GM10847 (cell line): ENCODE measurements around the gene S100A2.

Experiments
- POLR2A ChIP-seq: IDR thresholded peaks from 2 replicates; pipeline ENCODE4 v1.6.1; 2011; ENCODE audit not compliant: insufficient read length; ENCODE audit errors: extremely low read depth

Gene S100A2

DNA sequence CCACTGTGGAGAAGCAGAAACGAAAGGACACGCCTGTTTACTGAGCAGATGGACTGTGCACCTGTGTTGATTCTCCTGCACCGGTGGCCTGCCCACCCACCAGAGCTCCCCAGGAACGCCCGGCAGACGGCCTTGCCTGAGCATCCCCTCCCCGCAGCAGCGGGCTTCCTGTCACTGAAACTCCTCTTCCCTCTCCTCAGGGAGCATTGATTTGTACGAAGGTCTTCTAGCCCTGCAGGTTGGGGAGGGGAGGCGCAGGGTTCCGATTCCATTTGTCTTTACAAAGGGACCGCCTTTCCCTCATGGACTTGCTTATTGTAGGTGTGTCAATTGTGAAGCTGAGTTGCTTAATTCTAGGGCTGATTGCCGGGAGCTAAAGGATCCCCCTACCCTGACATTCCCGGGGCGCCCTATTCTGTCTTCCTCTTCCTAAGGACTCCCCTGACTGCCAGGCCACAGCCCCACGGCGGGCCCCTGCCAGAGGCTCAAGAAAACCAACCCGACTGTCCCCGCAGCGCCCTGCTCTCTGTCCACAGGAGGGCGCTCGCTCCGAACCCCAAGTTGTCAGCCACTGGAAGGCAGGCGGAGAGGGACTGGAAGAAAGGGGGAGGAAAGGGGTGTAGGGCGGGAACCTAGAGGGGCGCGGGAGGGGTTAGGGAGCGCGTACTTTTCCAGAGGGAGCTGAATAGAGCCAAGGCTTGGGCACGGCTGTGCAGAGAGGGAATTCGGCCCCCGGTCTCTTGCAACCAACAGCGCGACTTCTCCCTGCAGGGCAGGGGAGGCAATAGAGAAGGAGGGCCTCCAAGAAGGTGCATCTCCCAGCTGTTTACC, 32.7 kb downstream of the S100A2 start:
- TF ChIP-seq POLR2A: no peak

DNA sequence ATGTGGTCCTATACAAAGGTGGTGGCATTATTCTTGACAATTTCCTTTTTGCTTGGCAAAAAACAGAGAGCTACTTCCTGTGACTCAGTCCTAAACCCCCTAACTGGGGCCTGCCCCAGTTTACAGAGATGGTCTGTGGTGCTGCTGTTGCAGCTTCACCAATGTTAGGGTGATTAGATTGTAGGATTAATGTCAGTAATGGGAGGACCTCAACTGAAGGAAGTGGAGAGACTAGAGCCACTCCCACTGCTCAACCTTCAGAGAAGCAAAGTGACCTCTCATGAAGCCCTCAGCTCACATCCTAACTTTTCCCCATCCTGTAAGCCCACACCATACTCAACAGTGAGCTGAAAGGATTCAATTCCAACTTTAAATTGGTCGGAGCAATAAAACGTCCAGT, 33.5 kb downstream of the S100A2 start:
- TF ChIP-seq POLR2A: no peak

DNA sequence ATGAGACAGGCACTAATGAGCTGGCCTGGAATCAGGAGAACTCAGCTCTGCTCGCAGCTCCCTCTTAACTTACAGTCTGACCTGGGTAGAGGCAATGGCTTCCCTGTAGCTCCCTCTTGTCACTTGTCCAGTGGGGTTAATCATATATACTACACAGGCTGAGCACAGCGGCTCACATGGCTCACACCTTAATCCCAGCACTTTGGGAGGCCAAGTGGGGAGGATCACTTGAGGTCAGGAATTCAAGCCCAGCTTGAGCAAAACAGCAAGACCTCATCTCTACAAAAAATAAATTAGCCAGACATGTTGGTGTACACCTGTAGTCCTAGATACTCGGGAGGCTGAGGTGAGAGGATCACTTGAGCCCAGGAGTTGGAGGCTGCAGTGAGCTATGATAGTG, 34.0 kb downstream of the S100A2 start:
- no peak for TF ChIP-seq POLR2A

DNA sequence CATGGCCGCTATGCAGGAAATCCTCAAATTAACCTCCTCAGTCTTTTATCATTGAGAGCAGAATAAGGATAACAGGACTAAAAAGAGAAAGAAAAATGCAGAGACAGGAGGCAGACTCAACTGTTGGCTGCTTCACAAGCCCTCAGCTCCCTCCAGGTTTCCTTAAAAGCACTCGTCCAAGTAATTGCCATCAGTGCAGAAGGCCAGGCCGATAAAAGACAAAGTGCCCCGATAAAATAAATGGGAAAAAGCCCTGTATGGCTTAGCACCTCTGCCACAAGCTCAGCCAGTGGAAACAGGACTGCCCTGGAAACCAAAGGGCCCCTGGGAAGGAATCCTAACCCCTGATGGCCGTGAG, 38.0 kb downstream of the S100A2 start:
- TF ChIP-seq POLR2A: no peak

DNA sequence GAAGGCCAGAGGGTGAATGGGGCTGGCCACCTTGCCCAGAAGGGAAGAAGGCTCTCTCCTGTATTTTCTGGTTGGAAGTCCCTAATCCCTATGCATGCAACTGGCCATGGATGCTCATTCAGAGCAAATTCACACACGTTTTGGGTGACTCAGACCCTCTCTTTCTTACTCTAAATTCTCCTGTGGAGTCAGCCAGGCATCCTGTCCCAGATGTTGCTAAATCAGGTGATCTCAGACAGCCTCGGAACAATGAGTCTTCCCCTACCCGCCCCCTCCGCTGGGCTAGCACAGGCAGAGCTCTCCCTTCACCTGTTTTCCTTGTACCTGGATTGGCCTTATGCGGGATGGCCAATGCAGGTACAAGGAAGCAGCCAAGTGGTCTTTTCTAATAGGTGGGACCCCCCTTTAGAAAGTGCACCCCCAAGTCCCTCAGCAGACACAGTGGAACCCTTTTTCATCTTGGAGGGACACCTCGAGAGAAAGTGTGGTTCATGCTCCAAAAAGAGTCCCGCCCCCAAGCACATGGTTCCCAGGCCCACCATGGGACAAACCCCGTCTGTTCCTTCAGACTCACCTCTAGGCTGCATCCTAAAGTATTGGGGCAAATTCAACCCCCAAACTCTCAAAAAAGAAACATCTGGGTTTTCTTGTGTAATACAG, 38.5 kb downstream of the S100A2 start:
- no peak for TF ChIP-seq POLR2A

DNA sequence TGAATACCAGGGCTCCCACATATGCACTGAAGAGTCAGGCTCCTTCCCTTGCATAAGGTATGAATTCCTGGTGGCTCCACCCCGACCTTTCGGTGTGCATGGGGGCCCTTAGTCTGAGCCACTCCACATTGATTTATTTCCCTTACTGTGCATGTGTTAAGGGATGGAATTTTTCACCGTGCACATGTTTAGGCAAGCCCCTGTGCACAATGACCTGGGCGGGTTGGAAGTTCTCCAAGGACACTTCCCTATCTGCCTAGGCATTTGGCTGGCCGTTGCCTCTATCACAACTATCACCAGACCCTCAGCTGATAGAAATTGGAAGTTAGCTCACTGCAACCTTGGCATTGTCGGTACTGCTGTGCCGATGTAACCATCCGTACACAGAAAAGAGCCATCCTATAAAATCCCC, 39.5 kb downstream of the S100A2 start:
- TF ChIP-seq POLR2A: no peak

DNA sequence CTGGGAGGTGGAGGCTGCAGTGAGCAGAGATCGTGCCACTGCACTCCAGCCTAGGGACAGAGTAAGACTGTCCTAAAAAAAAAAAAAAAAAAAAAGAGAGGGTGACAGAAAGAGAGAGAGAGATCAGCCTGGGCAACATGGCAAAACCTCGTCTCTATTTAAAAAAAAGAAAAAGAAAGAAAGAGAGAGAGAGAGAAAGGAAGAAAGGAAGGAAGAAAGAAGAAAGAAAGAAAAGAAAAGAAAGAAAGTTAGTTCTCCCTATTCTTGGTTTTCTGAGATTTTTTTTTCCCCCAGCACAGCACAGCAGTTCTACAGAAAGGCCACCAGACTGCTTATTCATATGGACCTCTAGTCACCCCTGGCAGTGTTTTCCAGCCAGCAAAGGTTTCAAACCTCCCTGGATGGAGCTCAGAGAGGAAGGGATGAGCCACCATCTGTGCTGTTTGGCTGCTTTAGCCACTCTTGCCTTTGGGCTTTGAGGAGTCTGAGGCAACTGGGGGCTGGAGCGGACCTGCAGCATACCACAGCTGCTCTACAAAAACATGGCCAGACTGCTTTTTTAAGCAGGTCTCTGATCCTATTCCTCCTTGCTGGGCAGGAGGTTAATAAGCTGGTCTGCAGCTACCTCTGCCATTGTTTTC, 40.4 kb downstream of the S100A2 start:
- TF ChIP-seq POLR2A: no peak

DNA sequence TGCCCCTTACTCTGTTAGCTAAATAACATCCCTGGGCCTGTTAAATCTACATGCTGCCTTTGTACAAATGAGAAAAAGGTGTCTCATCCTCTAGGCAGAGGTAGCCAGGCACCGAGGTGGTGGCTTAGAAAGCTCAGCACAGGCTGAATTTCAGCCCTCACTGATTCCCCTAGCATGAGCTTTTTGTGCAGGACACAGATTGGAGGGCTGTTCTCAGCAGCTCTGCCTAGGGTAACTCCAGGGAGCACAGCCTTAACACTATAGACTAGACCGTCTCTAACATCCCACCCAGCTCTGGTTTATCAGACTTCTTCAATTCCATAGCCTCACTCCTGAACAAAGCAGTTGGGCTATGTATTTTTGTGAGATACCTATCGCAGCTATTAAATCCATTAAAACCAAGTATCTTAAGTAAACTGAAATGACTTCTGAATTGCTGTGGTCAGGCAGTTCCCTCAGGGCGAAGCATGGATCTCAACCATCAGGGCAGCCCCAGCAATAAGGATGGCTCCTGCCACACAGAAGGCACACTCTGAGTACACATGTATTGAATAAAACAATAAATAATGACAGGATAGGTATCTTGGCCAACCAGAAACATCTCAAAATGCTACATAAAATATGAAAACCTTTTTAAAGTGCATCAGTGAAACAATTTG, 44.7 kb downstream of the S100A2 start:
- TF ChIP-seq POLR2A: no peak

DNA sequence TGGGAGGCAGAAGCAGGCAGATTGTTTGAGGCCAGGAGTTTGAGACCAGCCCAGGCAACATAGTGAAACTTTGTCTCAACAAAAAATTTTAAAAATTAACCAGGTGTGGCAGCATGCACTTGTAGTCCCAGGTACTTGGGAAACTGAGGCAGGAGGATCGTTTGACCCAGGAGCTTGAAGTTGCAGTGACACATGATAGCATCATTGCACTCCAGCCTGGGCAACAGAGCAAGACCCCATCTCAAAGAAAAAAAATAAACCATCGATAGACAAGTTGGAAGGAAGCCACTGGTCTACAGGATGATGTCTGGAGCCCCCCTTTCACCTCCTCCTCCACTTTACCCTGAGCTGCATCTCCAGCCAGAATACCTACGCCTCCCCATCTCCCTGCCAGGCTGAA, 46.4 kb downstream of the S100A2 start:
- no peak for TF ChIP-seq POLR2A

DNA sequence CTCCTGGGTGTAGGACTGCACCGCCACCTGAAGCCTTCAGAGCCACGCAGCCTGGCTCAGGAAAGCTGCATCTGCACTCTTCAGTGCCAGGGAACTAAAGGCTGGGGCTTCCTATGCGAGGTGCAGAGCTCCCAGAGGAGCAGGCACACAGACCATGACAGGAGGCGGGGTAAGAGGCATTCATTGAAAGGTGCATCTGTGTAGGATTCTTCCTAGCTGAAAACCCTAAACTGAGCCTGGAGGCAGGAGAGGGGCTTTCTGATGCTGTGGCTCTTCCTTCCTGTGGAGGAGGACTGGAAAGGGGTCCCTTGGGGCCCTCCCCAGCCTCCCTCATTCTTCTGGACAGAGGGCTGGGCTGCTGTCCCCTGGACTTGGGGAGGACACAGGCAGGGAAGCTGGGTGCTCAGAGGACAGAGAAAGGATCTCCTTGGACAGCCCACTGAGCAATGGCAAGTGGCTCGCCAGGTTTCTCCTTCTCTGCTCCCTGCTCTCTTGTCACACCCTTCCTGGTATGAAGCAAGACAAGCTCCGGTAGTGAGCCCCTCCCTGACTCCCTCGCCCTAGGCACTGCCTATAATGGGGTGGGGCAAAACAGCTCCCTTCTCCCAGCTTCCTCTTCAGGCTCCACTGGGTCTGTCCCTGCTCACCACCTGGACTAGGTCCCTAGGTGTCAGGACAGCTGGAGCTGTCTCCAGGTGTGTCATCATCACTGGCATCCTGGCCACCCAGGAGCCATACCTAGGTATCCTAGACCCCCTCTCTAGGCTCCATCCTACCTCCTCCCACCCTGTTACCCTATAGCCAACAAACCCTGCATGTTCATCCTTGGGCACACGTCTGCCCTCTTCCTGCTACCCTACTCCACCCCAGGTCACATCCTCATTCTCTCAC, 49.9 kb downstream of the S100A2 start:
- no peak for TF ChIP-seq POLR2A

DNA sequence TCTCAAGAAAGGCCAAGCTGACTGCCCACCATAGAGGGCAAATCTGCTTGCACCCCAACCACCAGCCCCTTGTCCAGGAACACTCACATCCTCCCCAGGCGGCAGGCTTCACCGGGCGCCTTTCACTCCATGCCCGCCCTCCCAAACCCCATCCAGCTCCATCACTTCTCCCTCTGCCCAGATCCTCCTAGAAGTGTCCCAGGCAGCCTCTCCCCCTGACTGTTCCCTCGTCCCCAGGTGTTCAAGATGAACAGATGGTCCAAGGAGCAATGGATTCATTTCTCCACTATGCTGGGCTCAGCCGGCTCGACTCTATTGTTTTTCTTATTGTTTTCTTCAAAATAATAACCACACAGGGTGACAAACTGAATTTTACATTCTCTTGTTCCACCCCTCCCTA, 52.0 kb downstream of the S100A2 start:
- no peak for TF ChIP-seq POLR2A

DNA sequence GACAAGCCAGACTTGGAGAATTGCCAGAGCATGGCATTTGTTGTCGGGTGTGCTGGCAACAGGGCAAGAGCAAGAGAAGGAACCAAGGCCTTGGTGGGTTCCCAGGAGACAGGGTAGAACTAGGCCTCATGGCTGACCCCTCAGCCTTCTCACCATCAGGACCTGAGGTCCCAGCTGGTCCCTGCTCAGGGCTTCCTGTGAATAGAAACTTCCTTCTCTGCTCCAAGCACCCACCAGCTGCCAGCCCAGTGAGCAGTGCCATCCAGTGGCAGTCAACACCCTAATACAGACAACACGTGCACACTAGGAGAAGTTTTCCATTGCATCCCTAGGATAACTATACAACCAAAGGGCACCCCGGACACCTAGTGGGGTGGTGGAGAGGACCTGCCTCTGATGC, 52.6 kb downstream of the S100A2 start:
- no peak for TF ChIP-seq POLR2A
